ENCODE data around the gene BCAS3. TPM values are rescaled to one million over a fixed set of nuclear protein-coding genes. Genes with fewer than 3 reads are reported as not detected.

BCAS3 gene
- total RNA-seq, 2 experiments from 2014 or later, result 5.1 to 6.9 TPM

GRCh38 chr17:60699090-60699489 is 21.4 kb downstream of the BCAS3 start:
- CTCF ChIA-PET, result no interaction called here

GRCh38 chr17:60704170-60704569 is 26.5 kb downstream of the BCAS3 start:
- ChIA-PET CTCF (no interaction called here), POLR2A (no interaction called here)
- H3K27me3 Mint-ChIP-seq, result no peaks in the 10 kb centered on the region
- TF ChIP-seq CTCF (IDR thresholded peaks at IDR 0.05), result no peak
- DNase-seq, result no peak
- intact Hi-C loops (cut with micrococcal nuclease), result no loop called here
- no peak overlapping the region for H3K27ac Mint-ChIP-seq
- H3K36me3 Mint-ChIP-seq (ENCODE audit: low read depth), result peaks cover 2% of the 10 kb centered on the region
- no peak overlapping the region for H3K4me3 Mint-ChIP-seq
- no peak for ATAC-seq
- no peaks in the 10 kb centered on the region for H3K9me3 Mint-ChIP-seq
- no peaks in the 10 kb centered on the region for H3K4me1 Mint-ChIP-seq (ENCODE audit: low read depth)

More at GRCh38 chr17:60699090-60699489, 21.4 kb downstream of the BCAS3 start:
- Mint-ChIP-seq H3K4me1 (ENCODE audit: low read depth) (no peaks in the 10 kb centered on the region), H3K27ac (no peak overlapping the region), H3K27me3 (no peaks in the 10 kb centered on the region), H3K36me3 (ENCODE audit: low read depth) (no peaks in the 10 kb centered on the region), H3K9me3 (no peaks in the 10 kb centered on the region), H3K4me3 (no peak overlapping the region)
- no peak for ATAC-seq
- no peak for TF ChIP-seq CTCF (IDR thresholded peaks at IDR 0.05)
- intact Hi-C loops (cut with micrococcal nuclease), result no loop called here
- POLR2A ChIA-PET, result no interaction called here
- DNase-seq, result no peak

GRCh38 chr17:60712675-60713074 is 35.0 kb downstream of the BCAS3 start:
- no peak overlapping the region for H3K4me3 Mint-ChIP-seq
- intact Hi-C loops (cut with micrococcal nuclease), result no loop called here
- TF ChIP-seq CTCF (IDR thresholded peaks at IDR 0.05), result no peak

GRCh38 chr17:60713608-60714007 is 36.0 kb downstream of the BCAS3 start:
- ChIA-PET POLR2A (no interaction called here), CTCF (interaction anchor here (0.7 kb wide), 1 partner anchor 676 kb away, joined by 3 read pairs; no protein-coding TSS in a partner anchor)
- DNase-seq, result no peak
- Mint-ChIP-seq H3K36me3 (ENCODE audit: low read depth) (peaks cover 4% of the 10 kb centered on the region), H3K27me3 (no peaks in the 10 kb centered on the region), H3K4me3 (no peak overlapping the region), H3K27ac (no peak overlapping the region), H3K9me3 (no peaks in the 10 kb centered on the region), H3K4me1 (ENCODE audit: low read depth) (no peaks in the 10 kb centered on the region)
- no peak for TF ChIP-seq CTCF (IDR thresholded peaks at IDR 0.05)
- no peak for ATAC-seq
- intact Hi-C loops (cut with micrococcal nuclease), result no loop called here

More at GRCh38 chr17:60712675-60713074, 35.0 kb downstream of the BCAS3 start:
- H3K36me3 Mint-ChIP-seq (ENCODE audit: low read depth), result peaks cover 4% of the 10 kb centered on the region
- DNase-seq (no peak), ATAC-seq (no peak)
- CTCF ChIA-PET, result interaction anchor here (2.0 kb wide), 1 partner anchor 8 kb away, joined by 7 read pairs; no protein-coding TSS in a partner anchor
- H3K4me1 Mint-ChIP-seq (ENCODE audit: low read depth), result no peaks in the 10 kb centered on the region
- no peaks in the 10 kb centered on the region for H3K9me3 Mint-ChIP-seq
- no peaks in the 10 kb centered on the region for H3K27me3 Mint-ChIP-seq
- POLR2A ChIA-PET, result interaction anchor here (0.6 kb wide), 1 partner anchor 109 kb away, joined by 3 read pairs; no protein-coding TSS in a partner anchor
- H3K27ac Mint-ChIP-seq, result no peak overlapping the region

GRCh38 chr17:60716766-60717165 is 39.1 kb downstream of the BCAS3 start:
- CTCF ChIA-PET, result no interaction called here

More at GRCh38 chr17:60716766-60717165, 39.1 kb downstream of the BCAS3 start:
- no peak overlapping the region for H3K27ac Mint-ChIP-seq
- no peak for DNase-seq
- POLR2A ChIA-PET, result no interaction called here
- H3K27me3 Mint-ChIP-seq, result no peaks in the 10 kb centered on the region
- intact Hi-C loops (cut with micrococcal nuclease), result no loop called here
- no peak for TF ChIP-seq CTCF (IDR thresholded peaks at IDR 0.05)
- no peak for ATAC-seq
- H3K9me3 Mint-ChIP-seq, result no peaks in the 10 kb centered on the region
- H3K4me3 Mint-ChIP-seq, result no peak overlapping the region
- H3K36me3 Mint-ChIP-seq (ENCODE audit: low read depth), result no peaks in the 10 kb centered on the region
- H3K4me1 Mint-ChIP-seq (ENCODE audit: low read depth), result peaks cover 2% of the 10 kb centered on the region

Data from activated CD8-positive, alpha-beta T cell treated with anti-CD3 and anti-CD28 coated beads for 36 hours (primary cell).